HEK293 (cell line): ENCODE data around the gene HRAS.

Experiments used
- CTCF ChIA-PET: fragments of 350-600 bp; formaldehyde crosslinking; extraction: SDS; loops from one replicate; lab custom pipeline; 2021; ENCODE audit warnings: antibody characterized with exemption; lab: Yijun Ruan, JAX
- POLR2A ChIA-PET: fragments of 300-600 bp; formaldehyde crosslinking; extraction: SDS; loops from one replicate; lab custom pipeline; 2020; ENCODE audit warnings: antibody characterized with exemption, inconsistent platforms; lab: Yijun Ruan, JAX
- H3K27ac ChIP-seq: fragments of 200-500 bp; sonication (Bioruptor generic); 2 replicates; pipeline ENCODE4 v1.5.1; 2014; ENCODE audit warnings: low read depth, low read length, control low read depth, inconsistent platforms; ENCODE audit errors: extremely low read depth
- H3K36me3 ChIP-seq, 2 experiments: fragments of 200-500 bp in 1 of 2; sonication (Bioruptor generic) in 1 of 2; 1 replicate in 1 of 2; 2 replicates in 1 of 2; pipeline ENCODE4 v1.5.1; 2014 to 2017; ENCODE audit warnings: inconsistent platforms in 2 of 2, low read length in 2 of 2; ENCODE audit not compliant: control insufficient read depth in 2 of 2, insufficient read depth in 1 of 2
- H3K4me1 ChIP-seq: fragments of 200-500 bp; sonication (Bioruptor generic); 2 replicates; pipeline ENCODE4 v1.5.1; 2014; ENCODE audit warnings: mild to moderate bottlenecking, low read length, inconsistent platforms; ENCODE audit not compliant: control insufficient read depth, insufficient read depth
- H3K4me3 ChIP-seq: 2 replicates; pipeline ENCODE4 v1.5.1; 2011; ENCODE audit warnings: low read depth, mild to moderate bottlenecking, control low read depth, low read length, moderate library complexity
- H3K9me3 ChIP-seq: fragments of 200-500 bp; sonication (Bioruptor generic); 2 replicates; pipeline ENCODE4 v1.5.1; 2014; ENCODE audit warnings: low read depth, low read length, inconsistent platforms; ENCODE audit not compliant: control insufficient read depth, insufficient read depth
- FEZF1 ChIP-seq: fragments of 450-650 bp; formaldehyde crosslinking; IDR thresholded peaks from 2 replicates; pipeline ENCODE4 v1.5.1; 2016; ENCODE audit warnings: missing biosample characterization, missing genetic modification characterization
- GLIS1 ChIP-seq: fragments of 450-650 bp; formaldehyde crosslinking; IDR thresholded peaks from 2 replicates; pipeline ENCODE4 v1.5.1; 2016; ENCODE audit warnings: missing biosample characterization, missing genetic modification characterization
- GLIS2 ChIP-seq: fragments of 450-650 bp; formaldehyde crosslinking; IDR thresholded peaks from 2 replicates; pipeline ENCODE4 v1.5.1; 2016; ENCODE audit warnings: missing biosample characterization, missing genetic modification characterization
- KLF1 ChIP-seq: fragments of 450-650 bp; formaldehyde crosslinking; IDR thresholded peaks from 2 replicates; pipeline ENCODE4 v1.5.1; 2016; ENCODE audit warnings: missing biosample characterization, missing genetic modification characterization
- KLF10 ChIP-seq: fragments of 450-650 bp; IDR thresholded peaks from 2 replicates; pipeline ENCODE4 v1.5.1; 2018; ENCODE audit warnings: missing biosample characterization, mild to moderate bottlenecking, missing genetic modification characterization
- KLF16 ChIP-seq: fragments of 450-650 bp; formaldehyde crosslinking; IDR thresholded peaks from 2 replicates; pipeline ENCODE4 v1.5.1; 2017; ENCODE audit warnings: missing biosample characterization, missing genetic modification characterization
- SCRT1 ChIP-seq: fragments of 450-650 bp; formaldehyde crosslinking; IDR thresholded peaks from 2 replicates; pipeline ENCODE4 v1.5.1; 2016; ENCODE audit warnings: missing biosample characterization, missing genetic modification characterization, borderline replicate concordance
- ZFP69B ChIP-seq: fragments of 450-650 bp; formaldehyde crosslinking; IDR thresholded peaks from 2 replicates; pipeline ENCODE4 v1.5.1; 2016; ENCODE audit warnings: missing biosample characterization, missing genetic modification characterization
- ZIC2 ChIP-seq: fragments of 450-650 bp; formaldehyde crosslinking; IDR thresholded peaks from 2 replicates; pipeline ENCODE4 v1.5.1; 2016; ENCODE audit warnings: missing biosample characterization, missing genetic modification characterization
- ZNF132 ChIP-seq: fragments of 450-650 bp; formaldehyde crosslinking; IDR thresholded peaks from 2 replicates; pipeline ENCODE4 v1.5.1; 2017; ENCODE audit warnings: missing biosample characterization, missing genetic modification characterization, borderline replicate concordance
- ZNF169 ChIP-seq: fragments of 450-650 bp; formaldehyde crosslinking; IDR thresholded peaks from 2 replicates; pipeline ENCODE4 v1.5.1; 2016; ENCODE audit warnings: missing biosample characterization, missing genetic modification characterization
- ZNF24 ChIP-seq: fragments of 450-650 bp; formaldehyde crosslinking; IDR thresholded peaks from 2 replicates; pipeline ENCODE4 v1.5.1; 2016; ENCODE audit warnings: missing biosample characterization, missing genetic modification characterization
- ZNF341 ChIP-seq: fragments of 450-650 bp; formaldehyde crosslinking; IDR thresholded peaks from 2 replicates; pipeline ENCODE4; 2016; ENCODE audit warnings: low read depth, missing biosample characterization, missing genetic modification characterization
- ZNF394 ChIP-seq: fragments of 450-650 bp; formaldehyde crosslinking; IDR thresholded peaks from 2 replicates; pipeline ENCODE4 v1.5.1; 2016; ENCODE audit warnings: missing biosample characterization, missing genetic modification characterization, mild to moderate bottlenecking, moderate library complexity, borderline replicate concordance
- ZNF549 ChIP-seq: fragments of 450-650 bp; IDR thresholded peaks from 2 replicates; pipeline ENCODE4 v1.5.1; 2018; ENCODE audit warnings: missing biosample characterization, missing genetic modification characterization, mild to moderate bottlenecking, inconsistent platforms, moderate library complexity
- ZNF558 ChIP-seq: fragments of 450-650 bp; formaldehyde crosslinking; IDR thresholded peaks from 2 replicates; pipeline ENCODE4 v1.5.1; 2016; ENCODE audit warnings: missing biosample characterization, missing genetic modification characterization
- ZNF621 ChIP-seq: fragments of 450-650 bp; formaldehyde crosslinking; IDR thresholded peaks from 2 replicates; pipeline ENCODE4 v1.5.1; 2017; ENCODE audit warnings: missing biosample characterization, missing genetic modification characterization
- ZNF664 ChIP-seq: fragments of 450-650 bp; formaldehyde crosslinking; IDR thresholded peaks from 2 replicates; pipeline ENCODE4 v1.5.1; 2016; ENCODE audit warnings: missing biosample characterization, missing genetic modification characterization
- ZNF670 ChIP-seq: fragments of 450-650 bp; formaldehyde crosslinking; IDR thresholded peaks from 2 replicates; pipeline ENCODE4 v1.5.1; 2016; ENCODE audit warnings: missing biosample characterization, missing genetic modification characterization, low read depth
- ZNF677 ChIP-seq: fragments of 450-650 bp; IDR thresholded peaks from 2 replicates; pipeline ENCODE4 v1.5.0; 2018; ENCODE audit warnings: missing biosample characterization, mild to moderate bottlenecking, missing genetic modification characterization, moderate library complexity
- ZSCAN30 ChIP-seq: fragments of 450-650 bp; IDR thresholded peaks from 2 replicates; pipeline ENCODE4 v1.5.1; 2018; ENCODE audit warnings: missing biosample characterization, mild to moderate bottlenecking, missing genetic modification characterization, moderate library complexity
- ZXDB ChIP-seq: fragments of 450-650 bp; formaldehyde crosslinking; IDR thresholded peaks from 2 replicates; pipeline ENCODE4 v1.5.1; 2016; ENCODE audit warnings: missing biosample characterization, missing genetic modification characterization
- TF ChIP-seq, protein P1 (sequence below): fragments of 450-650 bp; formaldehyde crosslinking; IDR thresholded peaks from 2 replicates; pipeline ENCODE4 v1.5.1; 2016; ENCODE audit warnings: missing biosample characterization, missing genetic modification characterization
- TF ChIP-seq, protein P2 (sequence below): sonication (generic); formaldehyde crosslinking; IDR thresholded peaks from 2 replicates; pipeline ENCODE4 v1.8.1; 2022; ENCODE audit warnings: mild to moderate bottlenecking, moderate library complexity, missing genetic modification reagents
- TF ChIP-seq, protein P3 (sequence below): fragments of 450-650 bp; formaldehyde crosslinking; IDR thresholded peaks from 2 replicates; pipeline ENCODE4 v1.5.1; 2016; ENCODE audit warnings: missing biosample characterization, missing genetic modification characterization, low read depth
- TF ChIP-seq, protein P4 (sequence below): fragments of 450-650 bp; formaldehyde crosslinking; IDR thresholded peaks from 2 replicates; pipeline ENCODE4 v1.5.0; 2017; ENCODE audit warnings: missing biosample characterization, missing genetic modification characterization, borderline replicate concordance
- TF ChIP-seq, protein P5 (sequence below): fragments of 450-650 bp; formaldehyde crosslinking; IDR thresholded peaks from 2 replicates; pipeline ENCODE4 v1.5.1; 2016; ENCODE audit warnings: missing biosample characterization, missing genetic modification characterization, low read depth

The HRAS gene

DNA sequence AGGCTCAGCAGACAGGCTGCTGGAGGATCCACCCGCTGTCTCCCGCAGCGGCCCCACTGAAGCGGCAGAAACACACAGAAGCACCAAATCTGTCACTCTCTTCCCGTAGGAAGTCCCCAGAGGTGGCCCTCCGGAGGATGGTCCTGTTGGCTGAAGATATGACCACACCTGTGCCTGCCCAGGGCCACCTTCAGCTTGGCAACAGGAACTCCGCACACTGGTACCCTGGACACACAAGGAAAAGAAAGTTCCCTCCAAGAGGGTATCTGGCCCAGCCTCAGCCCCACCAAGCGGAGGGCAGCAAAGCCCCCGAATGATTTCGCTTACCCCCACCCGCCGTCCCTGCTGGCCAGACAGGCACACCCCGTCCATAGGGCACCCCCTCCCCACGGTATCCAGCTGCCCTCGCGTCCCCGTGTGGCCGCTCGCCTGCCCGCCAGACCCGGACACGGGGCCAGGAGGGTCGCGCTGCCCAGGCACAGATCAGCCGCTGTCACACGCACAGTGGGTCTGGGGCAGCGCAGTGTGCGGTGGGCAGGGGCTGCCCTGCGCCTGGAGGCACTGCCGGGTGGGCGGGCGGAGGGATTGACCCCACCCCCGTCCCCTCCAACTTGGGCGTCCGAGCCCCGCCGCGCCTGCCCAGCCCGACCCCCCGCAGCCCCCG lies 32.4 kb upstream of the HRAS start:
- H3K9me3 ChIP-seq: no peaks in the 10 kb centered on the region
- peaks cover 0 to 16% of the 10 kb centered on the region in 2 experiments; a peak in 1 of 3 replicates for H3K36me3 ChIP-seq
- POLR2A ChIA-PET: interaction anchor here (0.6 to 4.5 kb wide), 3 partner anchors 8 to 48 kb away, joined by 3 to 28 read pairs (median 4); partner anchors contain the start of genes IRF7 and PHRF1
- CTCF ChIA-PET: no interaction called here
- H3K4me1 ChIP-seq: no peaks in the 10 kb centered on the region
- peak overlapping the region; percentile 57 for H3K4me3 ChIP-seq
- no peak overlapping the region; the same call in 1 of the 2 replicates for H3K27ac ChIP-seq
- no peak for TF ChIP-seq ZNF664 (tag by site-specific recombination)
- no peak for TF ChIP-seq SCRT1 (tag by site-specific recombination)
- TF ChIP-seq ZNF132 (tag by site-specific recombination): no peak
- no peak for TF ChIP-seq ZXDB (tag by site-specific recombination)
- TF ChIP-seq ZNF677 (tag by site-specific recombination): no peak
- TF ChIP-seq ZFP69B (tag by site-specific recombination): no peak
- 0 out of 2 replicates have a peak, but pooled peaks have one; percentile 53 for TF ChIP-seq GLIS2
- TF ChIP-seq ZSCAN30 (tag by site-specific recombination): no peak
- TF ChIP-seq ZNF549: no peak
- peak; percentile 24; the same call in 1 of the 2 replicates for TF ChIP-seq GLIS1 (tag by site-specific recombination)
- no peak for TF ChIP-seq ZNF169 (tag by site-specific recombination)
- no peak for TF ChIP-seq ZNF558 (tag by site-specific recombination)
- TF ChIP-seq, protein P1, sequence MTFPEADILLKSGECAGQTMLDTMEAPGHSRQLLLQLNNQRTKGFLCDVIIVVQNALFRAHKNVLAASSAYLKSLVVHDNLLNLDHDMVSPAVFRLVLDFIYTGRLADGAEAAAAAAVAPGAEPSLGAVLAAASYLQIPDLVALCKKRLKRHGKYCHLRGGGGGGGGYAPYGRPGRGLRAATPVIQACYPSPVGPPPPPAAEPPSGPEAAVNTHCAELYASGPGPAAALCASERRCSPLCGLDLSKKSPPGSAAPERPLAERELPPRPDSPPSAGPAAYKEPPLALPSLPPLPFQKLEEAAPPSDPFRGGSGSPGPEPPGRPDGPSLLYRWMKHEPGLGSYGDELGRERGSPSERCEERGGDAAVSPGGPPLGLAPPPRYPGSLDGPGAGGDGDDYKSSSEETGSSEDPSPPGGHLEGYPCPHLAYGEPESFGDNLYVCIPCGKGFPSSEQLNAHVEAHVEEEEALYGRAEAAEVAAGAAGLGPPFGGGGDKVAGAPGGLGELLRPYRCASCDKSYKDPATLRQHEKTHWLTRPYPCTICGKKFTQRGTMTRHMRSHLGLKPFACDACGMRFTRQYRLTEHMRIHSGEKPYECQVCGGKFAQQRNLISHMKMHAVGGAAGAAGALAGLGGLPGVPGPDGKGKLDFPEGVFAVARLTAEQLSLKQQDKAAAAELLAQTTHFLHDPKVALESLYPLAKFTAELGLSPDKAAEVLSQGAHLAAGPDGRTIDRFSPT (tag by site-specific recombination): no peak
- TF ChIP-seq ZNF621 (tag by site-specific recombination): no peak
- TF ChIP-seq ZNF24: no peak
- no peak for TF ChIP-seq ZNF670 (tag by site-specific recombination)
- TF ChIP-seq ZIC2 (tag by site-specific recombination): 0 out of 2 replicates have a peak, but pooled peaks have one; percentile 36
- no peak for TF ChIP-seq ZNF341 (tag by site-specific recombination)
- TF ChIP-seq, protein P2, sequence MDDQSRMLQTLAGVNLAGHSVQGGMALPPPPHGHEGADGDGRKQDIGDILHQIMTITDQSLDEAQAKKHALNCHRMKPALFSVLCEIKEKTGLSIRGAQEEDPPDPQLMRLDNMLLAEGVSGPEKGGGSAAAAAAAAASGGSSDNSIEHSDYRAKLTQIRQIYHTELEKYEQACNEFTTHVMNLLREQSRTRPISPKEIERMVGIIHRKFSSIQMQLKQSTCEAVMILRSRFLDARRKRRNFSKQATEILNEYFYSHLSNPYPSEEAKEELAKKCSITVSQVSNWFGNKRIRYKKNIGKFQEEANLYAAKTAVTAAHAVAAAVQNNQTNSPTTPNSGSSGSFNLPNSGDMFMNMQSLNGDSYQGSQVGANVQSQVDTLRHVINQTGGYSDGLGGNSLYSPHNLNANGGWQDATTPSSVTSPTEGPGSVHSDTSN: peak; percentile 52; the same call in 1 of the 2 replicates
- peak; percentile 29; the same call in 1 of the 2 replicates for TF ChIP-seq KLF1 (tag by site-specific recombination)
- TF ChIP-seq KLF10 (tag by site-specific recombination): no peak
- TF ChIP-seq ZNF394 (tag by site-specific recombination): no peak
- TF ChIP-seq, protein P3, sequence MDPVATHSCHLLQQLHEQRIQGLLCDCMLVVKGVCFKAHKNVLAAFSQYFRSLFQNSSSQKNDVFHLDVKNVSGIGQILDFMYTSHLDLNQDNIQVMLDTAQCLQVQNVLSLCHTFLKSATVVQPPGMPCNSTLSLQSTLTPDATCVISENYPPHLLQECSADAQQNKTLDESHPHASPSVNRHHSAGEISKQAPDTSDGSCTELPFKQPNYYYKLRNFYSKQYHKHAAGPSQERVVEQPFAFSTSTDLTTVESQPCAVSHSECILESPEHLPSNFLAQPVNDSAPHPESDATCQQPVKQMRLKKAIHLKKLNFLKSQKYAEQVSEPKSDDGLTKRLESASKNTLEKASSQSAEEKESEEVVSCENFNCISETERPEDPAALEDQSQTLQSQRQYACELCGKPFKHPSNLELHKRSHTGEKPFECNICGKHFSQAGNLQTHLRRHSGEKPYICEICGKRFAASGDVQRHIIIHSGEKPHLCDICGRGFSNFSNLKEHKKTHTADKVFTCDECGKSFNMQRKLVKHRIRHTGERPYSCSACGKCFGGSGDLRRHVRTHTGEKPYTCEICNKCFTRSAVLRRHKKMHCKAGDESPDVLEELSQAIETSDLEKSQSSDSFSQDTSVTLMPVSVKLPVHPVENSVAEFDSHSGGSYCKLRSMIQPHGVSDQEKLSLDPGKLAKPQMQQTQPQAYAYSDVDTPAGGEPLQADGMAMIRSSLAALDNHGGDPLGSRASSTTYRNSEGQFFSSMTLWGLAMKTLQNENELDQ (tag by site-specific recombination): no peak
- TF ChIP-seq, protein P4, sequence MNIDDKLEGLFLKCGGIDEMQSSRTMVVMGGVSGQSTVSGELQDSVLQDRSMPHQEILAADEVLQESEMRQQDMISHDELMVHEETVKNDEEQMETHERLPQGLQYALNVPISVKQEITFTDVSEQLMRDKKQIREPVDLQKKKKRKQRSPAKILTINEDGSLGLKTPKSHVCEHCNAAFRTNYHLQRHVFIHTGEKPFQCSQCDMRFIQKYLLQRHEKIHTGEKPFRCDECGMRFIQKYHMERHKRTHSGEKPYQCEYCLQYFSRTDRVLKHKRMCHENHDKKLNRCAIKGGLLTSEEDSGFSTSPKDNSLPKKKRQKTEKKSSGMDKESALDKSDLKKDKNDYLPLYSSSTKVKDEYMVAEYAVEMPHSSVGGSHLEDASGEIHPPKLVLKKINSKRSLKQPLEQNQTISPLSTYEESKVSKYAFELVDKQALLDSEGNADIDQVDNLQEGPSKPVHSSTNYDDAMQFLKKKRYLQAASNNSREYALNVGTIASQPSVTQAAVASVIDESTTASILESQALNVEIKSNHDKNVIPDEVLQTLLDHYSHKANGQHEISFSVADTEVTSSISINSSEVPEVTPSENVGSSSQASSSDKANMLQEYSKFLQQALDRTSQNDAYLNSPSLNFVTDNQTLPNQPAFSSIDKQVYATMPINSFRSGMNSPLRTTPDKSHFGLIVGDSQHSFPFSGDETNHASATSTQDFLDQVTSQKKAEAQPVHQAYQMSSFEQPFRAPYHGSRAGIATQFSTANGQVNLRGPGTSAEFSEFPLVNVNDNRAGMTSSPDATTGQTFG (tag by site-specific recombination): no peak
- TF ChIP-seq, protein P5, sequence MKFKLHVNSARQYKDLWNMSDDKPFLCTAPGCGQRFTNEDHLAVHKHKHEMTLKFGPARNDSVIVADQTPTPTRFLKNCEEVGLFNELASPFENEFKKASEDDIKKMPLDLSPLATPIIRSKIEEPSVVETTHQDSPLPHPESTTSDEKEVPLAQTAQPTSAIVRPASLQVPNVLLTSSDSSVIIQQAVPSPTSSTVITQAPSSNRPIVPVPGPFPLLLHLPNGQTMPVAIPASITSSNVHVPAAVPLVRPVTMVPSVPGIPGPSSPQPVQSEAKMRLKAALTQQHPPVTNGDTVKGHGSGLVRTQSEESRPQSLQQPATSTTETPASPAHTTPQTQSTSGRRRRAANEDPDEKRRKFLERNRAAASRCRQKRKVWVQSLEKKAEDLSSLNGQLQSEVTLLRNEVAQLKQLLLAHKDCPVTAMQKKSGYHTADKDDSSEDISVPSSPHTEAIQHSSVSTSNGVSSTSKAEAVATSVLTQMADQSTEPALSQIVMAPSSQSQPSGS: no peak
- TF ChIP-seq KLF16 (tag by site-specific recombination): no peak
- TF ChIP-seq FEZF1: no peak
